GM23248 (cell line): ENCODE measurements around the gene LGALS3BP. TPM values are rescaled to one million over a fixed set of nuclear protein-coding genes. Genes with fewer than 3 reads are reported as not detected.

ENCODE experiments used
- DNase-seq: peaks from one replicate; pipeline ENCODE4 v3.0.0-alpha.2; 2015
- H2AFZ ChIP-seq: fragments of 200-600 bp; sonication (generic); 2 replicates; pipeline ENCODE4 v1.6.1; 2016; ENCODE audit warnings: antibody characterized with exemption
- H3F3A ChIP-seq: fragments of 200-600 bp; sonication (generic); 2 replicates; pipeline ENCODE4 v1.6.1; 2016; ENCODE audit warnings: mild to moderate bottlenecking, antibody characterized with exemption, mixed run types; ENCODE audit not compliant: insufficient read depth
- H3K27ac ChIP-seq: fragments of 200-600 bp; sonication (generic); 2 replicates; pipeline ENCODE4 v1.5.1; 2016; ENCODE audit warnings: mild to moderate bottlenecking
- H3K27me3 ChIP-seq: fragments of 200-600 bp; sonication (generic); replicated peaks from 2 replicates; pipeline ENCODE4 v1.6.1; 2016; ENCODE audit warnings: mild to moderate bottlenecking; ENCODE audit not compliant: insufficient read depth
- H3K36me3 ChIP-seq: fragments of 200-600 bp; sonication (generic); 2 replicates; pipeline ENCODE4 v1.6.1; 2016; ENCODE audit warnings: low read depth, mild to moderate bottlenecking
- H3K4me1 ChIP-seq: fragments of 200-600 bp; sonication (generic); 2 replicates; pipeline ENCODE4 v1.6.1; 2016; ENCODE audit warnings: mild to moderate bottlenecking; ENCODE audit not compliant: insufficient read depth
- H3K4me2 ChIP-seq: fragments of 200-600 bp; sonication (generic); one replicate; pipeline ENCODE4 v1.6.1; 2016; ENCODE audit warnings: mild to moderate bottlenecking; ENCODE audit not compliant: unreplicated experiment
- H3K4me3 ChIP-seq: fragments of 200-600 bp; sonication (generic); 2 replicates; pipeline ENCODE4 v1.5.1; 2016; ENCODE audit warnings: mild to moderate bottlenecking
- H3K79me2 ChIP-seq: fragments of 200-600 bp; sonication (generic); 2 replicates; pipeline ENCODE4 v1.6.1; 2016; ENCODE audit warnings: mild to moderate bottlenecking; ENCODE audit not compliant: insufficient read depth
- H3K9ac ChIP-seq: fragments of 200-600 bp; sonication (generic); 2 replicates; pipeline ENCODE4 v1.6.1; 2016; ENCODE audit warnings: mild to moderate bottlenecking
- H3K9me2 ChIP-seq: fragments of 200-600 bp; sonication (generic); 2 replicates; pipeline ENCODE4 v1.6.1; 2016; ENCODE audit warnings: mixed run types, mild to moderate bottlenecking, moderate library complexity; ENCODE audit not compliant: insufficient read depth
- H3K9me3 ChIP-seq: fragments of 200-600 bp; sonication (generic); one replicate; pipeline ENCODE4 v1.6.1; 2017; ENCODE audit warnings: low read depth
- H4K20me1 ChIP-seq: fragments of 200-600 bp; sonication (generic); 2 replicates; pipeline ENCODE4 v1.6.0; 2016; ENCODE audit not compliant: insufficient read depth
- EZH2 ChIP-seq: fragments of 200-600 bp; sonication (generic); IDR thresholded peaks from 2 replicates; pipeline ENCODE4 v1.6.1; 2018; ENCODE audit warnings: antibody characterized with exemption, mild to moderate bottlenecking; ENCODE audit not compliant: insufficient read depth, poor library complexity, severe bottlenecking
- EZH2phosphoT487 ChIP-seq: fragments of 200-600 bp; sonication (generic); IDR thresholded peaks from 2 replicates; pipeline ENCODE4 v1.6.1; 2018; ENCODE audit warnings: antibody characterized with exemption, moderate library complexity, mild to moderate bottlenecking, low read depth; ENCODE audit not compliant: insufficient read depth
- WGBS, 2 experiments: methylation state at CpG; one replicate each; pipeline ENCODE4 v1.1.6; 2015 to 2017; ENCODE audit warnings: low lambda C conversion rate in 2 of 2, low coverage in 1 of 2; ENCODE audit errors: missing lambda C conversion rate in 2 of 2; 5-methylcytosine and 5-hydroxymethylcytosine counted together
- in situ Hi-C: fragments of 300-500 bp; cut with MboI; formaldehyde crosslinking; loops from 2 replicates; pipeline ENCODE4 v1.15.0; 2020
- polyA plus RNA-seq: library from polyadenylated mRNA; unstranded; fragments of >200 nt; fragmentation: Nextera tagmentation; extraction: Ambion mirVana; gene quantifications from 2 replicates; pipeline ENCODE4 v1.2.1, GENCODE V29; 2016
- total RNA-seq: library from RNA; depleted of rRNA; stranded (reverse); fragments of >200 nt; shearing (Covaris generic); gene quantifications from 2 replicates; pipeline ENCODE4 v1.2.3, GENCODE V29; 2014

The LGALS3BP gene
- total and polyA plus RNA-seq, 2 experiments from 2014 or later, result 8.6 to 8.8 TPM

- TF ChIP-seq EZH2 (no peak), EZH2phosphoT487 (no peak)
- no peaks in the 10 kb centered on the region for H4K20me1 ChIP-seq
- no peaks in the 10 kb centered on the region for H3K9me2 ChIP-seq
- peak; percentile 99 for DNase-seq
- H3F3A ChIP-seq, result peaks cover 27% of the 10 kb centered on the region
- no peaks in the 10 kb centered on the region for H3K79me2 ChIP-seq
- peaks cover 41% of the 10 kb centered on the region for H3K4me1 ChIP-seq
- H3K4me3 ChIP-seq, result peak overlapping the region; percentile 60
- no peaks in the 10 kb centered on the region for H3K9me3 ChIP-seq
- peak overlapping the region; percentile 78 for H3K9ac ChIP-seq
- no peak overlapping the region for H2AFZ ChIP-seq
- H3K36me3 ChIP-seq, result no peaks in the 10 kb centered on the region
- no peaks in the 10 kb centered on the region for H3K27me3 ChIP-seq
- WGBS, 2 experiments, result 0 to 1% methylated on average over 30 to 33 of the region's 33 CpGs
- in situ Hi-C loops, result no loop called here
- peak overlapping the region; percentile 98 for H3K27ac ChIP-seq
- peak overlapping the region; percentile 81 for H3K4me2 ChIP-seq
Measured at GRCh38 chr17:78935419-78936323, 44.1 kb downstream of the LGALS3BP start.

- Histone ChIP-seq H3K9ac (peak overlapping the region; percentile 78), H3K36me3 (no peaks in the 10 kb centered on the region), H3K27ac (peak overlapping the region; percentile 98), H4K20me1 (no peaks in the 10 kb centered on the region), H3K79me2 (no peaks in the 10 kb centered on the region), H3K9me2 (no peaks in the 10 kb centered on the region), H3K9me3 (no peaks in the 10 kb centered on the region), H3K4me3 (peak overlapping the region; percentile 64), H3F3A (peaks cover 27% of the 10 kb centered on the region), H3K27me3 (no peaks in the 10 kb centered on the region), H3K4me2 (peak overlapping the region; percentile 81), H2AFZ (no peak overlapping the region), H3K4me1 (peaks cover 38% of the 10 kb centered on the region)
- in situ Hi-C loops, result no loop called here
- peak; percentile 67 for DNase-seq
- TF ChIP-seq EZH2 (no peak), EZH2phosphoT487 (no peak)
- WGBS, 2 experiments, result 50 to 57% methylated on average over 18 to 19 of the region's 19 CpGs
Measured at GRCh38 chr17:78934681-78935418, 44.9 kb downstream of the LGALS3BP start.

GRCh38 chr17:78933959-78934568, 45.7 kb downstream of the LGALS3BP start:
- Histone ChIP-seq H2AFZ (no peak overlapping the region), H3K9ac (peak overlapping the region; percentile 78), H3F3A (peaks cover 27% of the 10 kb centered on the region), H3K4me3 (peak overlapping the region; percentile 64), H3K9me2 (no peaks in the 10 kb centered on the region), H4K20me1 (no peaks in the 10 kb centered on the region), H3K4me1 (peaks cover 34% of the 10 kb centered on the region), H3K36me3 (no peaks in the 10 kb centered on the region), H3K4me2 (peak overlapping the region; percentile 81), H3K27me3 (no peaks in the 10 kb centered on the region), H3K79me2 (no peaks in the 10 kb centered on the region), H3K9me3 (no peaks in the 10 kb centered on the region), H3K27ac (peak overlapping the region; percentile 98)
- in situ Hi-C loops, result no loop called here
- DNase-seq, result peak; percentile 97
- 1 to 2% methylated on average over 15 to 16 of the region's 16 CpGs for WGBS, 2 experiments
- no peak for TF ChIP-seq EZH2
- no peak for TF ChIP-seq EZH2phosphoT487

GRCh38 chr17:78933025-78933958, 46.4 kb downstream of the LGALS3BP start:
- Histone ChIP-seq H3K79me2 (no peaks in the 10 kb centered on the region), H3K27me3 (no peaks in the 10 kb centered on the region), H3K9ac (peak overlapping the region; percentile 78), H3K4me3 (peak overlapping the region; percentile 64), H3K4me2 (peak overlapping the region; percentile 81), H3K9me2 (no peaks in the 10 kb centered on the region), H3K27ac (peak overlapping the region; percentile 98), H4K20me1 (no peaks in the 10 kb centered on the region), H3K36me3 (no peaks in the 10 kb centered on the region), H3K4me1 (peaks cover 34% of the 10 kb centered on the region), H2AFZ (peak overlapping the region; percentile 63), H3K9me3 (no peaks in the 10 kb centered on the region), H3F3A (peaks cover 27% of the 10 kb centered on the region)
- in situ Hi-C loops, result no loop called here
- TF ChIP-seq EZH2 (no peak), EZH2phosphoT487 (no peak)
- DNase-seq, result peak; percentile 100
- WGBS, 2 experiments, result 39 to 41% methylated on average over 16 to 18 of the region's 18 CpGs
